Measurements from ENCODE around the gene CNGA4. TPM values are rescaled to one million over a fixed set of nuclear protein-coding genes. Genes with fewer than 3 reads are reported as not detected.

The CNGA4 gene
- polyA plus RNA-seq, 2 of the 4 experiments (the other 2 are of a cell fraction): 0.10 to 0.12 TPM

DNA sequence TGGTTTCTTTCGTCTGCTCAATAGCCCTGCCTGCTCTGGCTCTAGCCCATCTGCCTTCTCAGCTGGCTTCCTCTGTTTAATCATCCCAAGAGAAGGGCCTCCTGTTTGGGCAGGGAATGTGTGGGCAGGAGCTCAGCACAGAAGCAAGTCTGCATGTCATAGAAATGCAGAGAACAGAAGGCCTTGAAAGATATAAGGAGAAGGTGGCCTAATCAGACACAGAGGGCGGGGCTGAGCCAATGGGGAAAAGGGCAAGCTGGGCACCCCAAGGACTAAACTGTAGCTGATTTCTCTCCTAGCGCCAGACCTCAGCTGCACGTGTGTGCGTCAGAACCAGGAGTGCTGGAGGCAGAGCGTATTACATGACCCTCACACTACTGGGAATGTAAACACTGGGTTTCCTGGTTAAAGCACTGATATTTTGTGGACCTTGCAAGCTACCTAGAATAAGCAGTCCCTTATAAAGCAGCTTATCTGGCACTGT, 13.1 kb downstream of the CNGA4 start:
- FAIRE-seq (no peak), DNase-seq (ENCODE audit: low read depth in 1 of 2, low spot score in 1 of 2) (no peak), ATAC-seq (no peak)
- no peak overlapping the region for H3K4me2 ChIP-seq
- ChIA-PET CTCF (interaction anchor here (0.6 to 8.5 kb wide), 23 partner anchors 8 to 170 kb away, joined by 3 to 83 read pairs (median 9); partner anchors contain the start of genes CAVIN3, CCKBR, CNGA4 and FHIP1B), POLR2A (no interaction called here)
- 80% methylated on average over 6 of the region's 6 CpGs for WGBS (ENCODE audit: missing lambda C conversion rate)
- peaks cover 9% of the 10 kb centered on the region; the same call in 2 of the 3 replicates for H3K4me1 ChIP-seq
- TF ChIP-seq ZSCAN20 (CRISPR knock-in tag; IDR thresholded peaks at IDR 0.05): no peak
- no peak for TF ChIP-seq ZFP36 (IDR thresholded peaks at IDR 0.05; ENCODE audit: borderline replicate concordance, partially characterized antibody)
- TF ChIP-seq KDM1A (IDR thresholded peaks at IDR 0.05; ENCODE audit: low read depth): no peak
- TF ChIP-seq JUN (IDR thresholded peaks at IDR 0.05): no peak
- TF ChIP-seq CBX8 (IDR thresholded peaks at IDR 0.05): no peak
- TF ChIP-seq GATA3 (IDR thresholded peaks at IDR 0.05; ENCODE audit: borderline replicate concordance): no peak
- TF ChIP-seq KDM5A (IDR thresholded peaks at IDR 0.05): no peak
- no peak for TF ChIP-seq CBX2 (IDR thresholded peaks at IDR 0.05; ENCODE audit: borderline replicate concordance, low read depth)
- no peak for TF ChIP-seq ZNF302 (CRISPR knock-in tag; IDR thresholded peaks at IDR 0.05)
- TF ChIP-seq SMC3 (IDR thresholded peaks at IDR 0.05): no peak
- no peak for TF ChIP-seq SREBF2 (IDR thresholded peaks at IDR 0.05)
- no peaks in the 10 kb centered on the region for H3K9me3 ChIP-seq
- no peak overlapping the region for H3K4me3 ChIP-seq
- no peak overlapping the region for H3K27ac ChIP-seq

DNA sequence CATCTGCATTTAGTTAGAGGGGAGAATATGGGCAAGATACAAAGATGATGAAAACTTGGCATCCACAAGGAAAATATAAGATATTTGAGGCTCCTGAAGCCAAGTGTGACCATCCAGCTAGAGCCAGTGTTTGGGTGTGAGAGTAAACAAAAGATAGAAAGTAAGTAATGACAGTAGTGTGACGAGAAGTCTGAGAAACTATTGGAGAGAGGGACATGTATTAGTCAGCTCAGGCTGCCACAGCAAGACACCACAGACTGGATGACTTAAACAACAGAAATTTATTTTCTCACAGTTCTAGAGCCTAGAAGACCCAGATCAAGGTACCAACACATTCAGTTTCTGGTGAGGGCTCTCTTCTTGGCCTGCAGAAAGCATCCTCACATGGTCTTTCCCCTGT, 14.3 kb downstream of the CNGA4 start:
- FAIRE-seq (no peak), ATAC-seq (no peak), DNase-seq (ENCODE audit: low read depth in 1 of 2, low spot score in 1 of 2) (no peak)
- no peak overlapping the region for H3K4me3 ChIP-seq
- no peak for TF ChIP-seq ZNF302 (CRISPR knock-in tag; IDR thresholded peaks at IDR 0.05)
- TF ChIP-seq, protein P1, sequence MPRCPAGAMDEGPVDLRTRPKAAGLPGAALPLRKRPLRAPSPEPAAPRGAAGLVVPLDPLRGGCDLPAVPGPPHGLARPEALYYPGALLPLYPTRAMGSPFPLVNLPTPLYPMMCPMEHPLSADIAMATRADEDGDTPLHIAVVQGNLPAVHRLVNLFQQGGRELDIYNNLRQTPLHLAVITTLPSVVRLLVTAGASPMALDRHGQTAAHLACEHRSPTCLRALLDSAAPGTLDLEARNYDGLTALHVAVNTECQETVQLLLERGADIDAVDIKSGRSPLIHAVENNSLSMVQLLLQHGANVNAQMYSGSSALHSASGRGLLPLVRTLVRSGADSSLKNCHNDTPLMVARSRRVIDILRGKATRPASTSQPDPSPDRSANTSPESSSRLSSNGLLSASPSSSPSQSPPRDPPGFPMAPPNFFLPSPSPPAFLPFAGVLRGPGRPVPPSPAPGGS (IDR thresholded peaks at IDR 0.05): no peak
- no peak overlapping the region for H3K27ac ChIP-seq
- ChIA-PET POLR2A (no interaction called here), CTCF (interaction anchor here (1.2 to 8.5 kb wide), 9 partner anchors 7 to 126 kb away, joined by 4 to 83 read pairs (median 18); partner anchors contain the start of gene CCKBR)
- no peak overlapping the region for H3K4me2 ChIP-seq
- H3K4me1 ChIP-seq: peaks cover 9% of the 10 kb centered on the region; the same call in 2 of the 3 replicates
- H3K9me3 ChIP-seq: no peaks in the 10 kb centered on the region
- WGBS (ENCODE audit: missing lambda C conversion rate): 47% methylated on average over 1 of the region's 1 CpG

DNA sequence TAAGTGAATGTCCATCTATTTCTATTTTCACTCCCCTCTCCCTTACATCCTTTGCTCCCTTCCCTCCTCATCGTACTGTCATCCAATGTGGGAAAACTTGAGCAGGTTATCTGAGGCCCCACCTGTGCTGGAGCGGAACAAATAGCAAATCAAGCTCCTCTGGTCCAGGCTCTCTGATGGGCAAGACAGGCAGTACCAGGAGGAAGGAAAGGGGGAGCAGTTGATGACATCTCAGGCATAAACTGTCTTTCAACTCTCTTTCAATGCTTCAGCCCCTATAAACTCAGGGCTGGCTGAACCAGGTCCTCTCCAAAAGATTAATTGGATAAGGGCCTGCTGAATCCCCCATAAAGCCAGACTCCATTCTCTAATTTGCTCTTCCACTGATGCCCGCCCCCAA, 19.3 kb downstream of the CNGA4 start:
- Histone ChIP-seq H3K4me2 (no peak overlapping the region), H3K27ac (no peak overlapping the region), H3K9me3 (no peaks in the 10 kb centered on the region; the same call in 2 of the 3 replicates), H3K4me3 (no peak overlapping the region), H3K4me1 (no peaks in the 10 kb centered on the region; the same call in 2 of the 3 replicates)
- DNase-seq (ENCODE audit: low read depth in 1 of 2, low spot score in 1 of 2) (no peak), FAIRE-seq (no peak), ATAC-seq (peak; percentile 16 to 43; a peak in 3 of 6 replicates)
- ChIA-PET POLR2A (no interaction called here), CTCF (interaction anchor here (0.9 to 2.1 kb wide), 3 partner anchors 9 to 104 kb away, joined by 3 to 6 read pairs (median 3); no protein-coding TSS in a partner anchor)
- no peak for TF ChIP-seq ZNF302 (CRISPR knock-in tag; IDR thresholded peaks at IDR 0.05)
- TF ChIP-seq CBX2 (IDR thresholded peaks at IDR 0.05; ENCODE audit: borderline replicate concordance, low read depth): no peak
- no peak for TF ChIP-seq SMC3 (IDR thresholded peaks at IDR 0.05)
- no peak for TF ChIP-seq KDM1A (IDR thresholded peaks at IDR 0.05; ENCODE audit: low read depth)
- TF ChIP-seq, protein P2, sequence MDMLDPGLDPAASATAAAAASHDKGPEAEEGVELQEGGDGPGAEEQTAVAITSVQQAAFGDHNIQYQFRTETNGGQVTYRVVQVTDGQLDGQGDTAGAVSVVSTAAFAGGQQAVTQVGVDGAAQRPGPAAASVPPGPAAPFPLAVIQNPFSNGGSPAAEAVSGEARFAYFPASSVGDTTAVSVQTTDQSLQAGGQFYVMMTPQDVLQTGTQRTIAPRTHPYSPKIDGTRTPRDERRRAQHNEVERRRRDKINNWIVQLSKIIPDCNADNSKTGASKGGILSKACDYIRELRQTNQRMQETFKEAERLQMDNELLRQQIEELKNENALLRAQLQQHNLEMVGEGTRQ (IDR thresholded peaks at IDR 0.05): no peak
- no peak for TF ChIP-seq HDAC2 (IDR thresholded peaks at IDR 0.05)
- TF ChIP-seq, protein P3, sequence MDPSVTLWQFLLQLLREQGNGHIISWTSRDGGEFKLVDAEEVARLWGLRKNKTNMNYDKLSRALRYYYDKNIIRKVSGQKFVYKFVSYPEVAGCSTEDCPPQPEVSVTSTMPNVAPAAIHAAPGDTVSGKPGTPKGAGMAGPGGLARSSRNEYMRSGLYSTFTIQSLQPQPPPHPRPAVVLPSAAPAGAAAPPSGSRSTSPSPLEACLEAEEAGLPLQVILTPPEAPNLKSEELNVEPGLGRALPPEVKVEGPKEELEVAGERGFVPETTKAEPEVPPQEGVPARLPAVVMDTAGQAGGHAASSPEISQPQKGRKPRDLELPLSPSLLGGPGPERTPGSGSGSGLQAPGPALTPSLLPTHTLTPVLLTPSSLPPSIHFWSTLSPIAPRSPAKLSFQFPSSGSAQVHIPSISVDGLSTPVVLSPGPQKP (IDR thresholded peaks at IDR 0.05; ENCODE audit: low read depth, low read length): no peak
- TF ChIP-seq ZFP36 (IDR thresholded peaks at IDR 0.05; ENCODE audit: borderline replicate concordance, partially characterized antibody): no peak
- no peak for TF ChIP-seq HOXA7 (CRISPR knock-in tag; IDR thresholded peaks at IDR 0.05)
- TF ChIP-seq RAD21 (conservative IDR thresholded peaks at IDR 0.05 in 1 of 2, IDR thresholded peaks at IDR 0.05 in 1 of 2): no peak
- TF ChIP-seq RNF2 (IDR thresholded peaks at IDR 0.05; ENCODE audit: borderline replicate concordance, low read depth): no peak
- no peak for TF ChIP-seq FOSB (CRISPR knock-in tag; IDR thresholded peaks at IDR 0.05)
- no peak for TF ChIP-seq POLR2A (IDR thresholded peaks at IDR 0.05; ENCODE audit: low read length)
- TF ChIP-seq NPAS2 (CRISPR knock-in tag; IDR thresholded peaks at IDR 0.05; ENCODE audit: borderline replicate concordance): no peak
- TF ChIP-seq HOXB13 (CRISPR knock-in tag; IDR thresholded peaks at IDR 0.05; ENCODE audit: low read depth): no peak
- no peak for TF ChIP-seq EHMT2 (IDR thresholded peaks at IDR 0.05; ENCODE audit: low read depth)
- WGBS (ENCODE audit: missing lambda C conversion rate): 42% methylated on average over 3 of the region's 3 CpGs

All from A549 (cell line).